NT2/D1 (cell line): ENCODE measurements around the gene EIF4E2.

Experiments used
- SUZ12 ChIP-seq: IDR thresholded peaks from 2 replicates; pipeline ENCODE4 v1.6.1; 2011; ENCODE audit not compliant: insufficient read length, insufficient read depth; ENCODE audit errors: extremely low read depth
- YY1 ChIP-seq: IDR thresholded peaks from 2 replicates; pipeline ENCODE4 v1.6.1; 2011; ENCODE audit not compliant: insufficient read length, insufficient read depth
- ZNF274 ChIP-seq: IDR thresholded peaks from 2 replicates; pipeline ENCODE4 v1.6.1; 2011; ENCODE audit warnings: mild to moderate bottlenecking, low read depth, low read length

- no peak for TF ChIP-seq ZNF274
- no peak for TF ChIP-seq YY1
- no peak for TF ChIP-seq SUZ12
Observed at GRCh38 chr2:232521098-232521497, 29.4 kb upstream of the EIF4E2 start.
